ENCODE results near the gene YY1. TPM values are rescaled to one million over a fixed set of nuclear protein-coding genes. Genes with fewer than 3 reads are reported as not detected.

The YY1 gene
- total and polyA plus RNA-seq, 9 of the 15 experiments (the other 6 are each of a cell fraction or from before 2014, with no cell fraction given), result 20.8 to 74.2 (median 46.7) TPM

- H4K20me1 ChIP-seq (replicated peaks; ENCODE audit: control insufficient read depth, insufficient read depth, low read length), result no peaks in the 10 kb centered on the region
- H3K36me3 ChIP-seq (ENCODE audit: control insufficient read depth, insufficient read depth, low read length), result no peaks in the 10 kb centered on the region
- no peaks in the 10 kb centered on the region for H3K9me1 ChIP-seq (ENCODE audit: control insufficient read depth, insufficient read depth, low read length)
- H2AFZ ChIP-seq (ENCODE audit: low read depth, low read length), result no peak overlapping the region
- no peak for DNase-seq (ENCODE audit: extremely low read depth in 1 of 4, low spot score in 3 of 4)
- no peaks in the 10 kb centered on the region for H3K27me3 ChIP-seq (ENCODE audit: control insufficient read depth in 2 of 2, insufficient read depth in 2 of 2, low read length in 2 of 2)
- intact Hi-C loops (cut with micrococcal nuclease) (no loop called here), in situ Hi-C loops (cut with MboI) (no loop called here)
- H3K9ac ChIP-seq (ENCODE audit: insufficient read depth in 1 of 2, low read depth in 2 of 2, low read length in 2 of 2), result peak overlapping the region in 1 of 2 experiments; percentile 26; a peak in 1 of 4 replicates
- POLR2A ChIA-PET, result no interaction called here
- no peak for ATAC-seq
- no peaks in the 10 kb centered on the region for H3K9me3 ChIP-seq (replicated peaks; ENCODE audit: control insufficient read depth, insufficient read depth, low read depth, low read length)
- CTCF ChIA-PET (ENCODE audit: low intra/inter-chr PET ratio), result no interaction called here
- H3K27ac ChIP-seq (ENCODE audit: extremely low read depth, low read depth, low read length), result no peak overlapping the region
- no peak overlapping the region for H3K4me3 ChIP-seq
- no TSS peak for BruUV-seq (replicated peaks)
- FAIRE-seq, result no peak
- 63% methylated on average over 9 of the region's 12 CpGs for WGBS (ENCODE audit: insufficient coverage, low coverage, missing lambda C conversion rate)
- peaks cover 3 to 26% of the 10 kb centered on the region in 2 experiments; a peak in 3 of 5 replicates for H3K4me1 ChIP-seq (replicated peaks in 1 of 2; ENCODE audit: control insufficient read depth in 2 of 2, insufficient read depth in 2 of 2, low read length in 2 of 2)
- H3K4me2 ChIP-seq (ENCODE audit: insufficient read depth, low read length), result no peak overlapping the region
- TF ChIP-seq TEAD4 (IDR thresholded peaks at IDR 0.05; ENCODE audit: low read length) (no peak), TEAD4 (CRISPR knock-in tag; IDR thresholded peaks at IDR 0.05; ENCODE audit: borderline replicate concordance) (no peak), TAF9B (IDR thresholded peaks at IDR 0.05; ENCODE audit: partially characterized antibody) (no peak)
- H3K79me2 ChIP-seq (ENCODE audit: control insufficient read depth, insufficient read depth, low read length), result no peaks in the 10 kb centered on the region
These were observed 51.8 kb downstream of the YY1 start for GRCh38 chr14:100290607-100291304.

DNA sequence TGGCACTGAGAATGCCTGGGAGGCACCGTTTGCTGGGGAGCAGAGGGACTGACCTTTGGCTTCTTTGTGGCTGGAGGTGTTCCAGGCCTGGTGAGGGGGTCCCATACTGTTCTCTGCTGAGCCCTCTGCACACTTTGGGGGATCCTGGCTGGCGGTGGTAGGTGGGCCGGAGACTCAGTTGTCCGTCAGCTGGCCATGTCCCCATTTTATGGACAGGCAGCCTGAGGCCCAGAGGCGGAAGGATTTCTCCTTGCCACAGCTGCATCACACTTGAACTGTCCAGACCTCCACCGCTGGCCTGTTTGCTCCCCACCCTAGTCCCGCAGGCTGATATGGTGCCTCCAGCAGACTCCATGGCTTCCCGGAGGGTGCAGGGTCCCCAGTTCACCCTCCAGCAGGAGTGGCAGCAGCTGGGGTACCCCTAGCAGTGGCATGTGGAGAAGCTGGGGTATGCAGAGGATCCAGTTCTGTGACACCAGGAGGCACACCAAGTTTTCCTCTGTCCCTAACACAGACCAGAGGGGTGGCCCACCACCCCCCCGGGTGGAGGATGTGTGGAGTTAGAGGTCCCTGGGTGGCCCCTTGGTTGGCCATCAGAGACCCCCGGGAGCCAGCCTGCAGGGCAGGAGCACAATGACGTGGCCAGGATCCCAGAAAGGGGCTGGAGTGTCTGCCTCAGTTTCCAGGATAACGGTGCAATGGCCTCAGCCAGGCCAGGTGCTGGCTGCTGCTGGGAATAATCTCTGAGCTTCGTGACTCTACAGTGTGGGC lies 52.5 kb downstream of the YY1 start:
- Histone ChIP-seq H3K4me1 (replicated peaks in 1 of 2; ENCODE audit: control insufficient read depth in 2 of 2, insufficient read depth in 2 of 2, low read length in 2 of 2) (peaks cover 3 to 24% of the 10 kb centered on the region in 2 experiments; a peak in 3 of 5 replicates), H3K36me3 (ENCODE audit: control insufficient read depth, insufficient read depth, low read length) (no peaks in the 10 kb centered on the region), H3K9ac (ENCODE audit: insufficient read depth in 1 of 2, low read depth in 2 of 2, low read length in 2 of 2) (peak overlapping the region in 1 of 2 experiments; percentile 26; a peak in 1 of 4 replicates), H3K27ac (ENCODE audit: extremely low read depth, low read depth, low read length) (no peak overlapping the region), H3K4me3 (no peak overlapping the region), H2AFZ (ENCODE audit: low read depth, low read length) (no peak overlapping the region), H4K20me1 (replicated peaks; ENCODE audit: control insufficient read depth, insufficient read depth, low read length) (no peaks in the 10 kb centered on the region), H3K9me1 (ENCODE audit: control insufficient read depth, insufficient read depth, low read length) (no peaks in the 10 kb centered on the region), H3K79me2 (ENCODE audit: control insufficient read depth, insufficient read depth, low read length) (no peaks in the 10 kb centered on the region), H3K4me2 (ENCODE audit: insufficient read depth, low read length) (no peak overlapping the region), H3K27me3 (ENCODE audit: control insufficient read depth in 2 of 2, insufficient read depth in 2 of 2, low read length in 2 of 2) (no peaks in the 10 kb centered on the region), H3K9me3 (replicated peaks; ENCODE audit: control insufficient read depth, insufficient read depth, low read depth, low read length) (no peaks in the 10 kb centered on the region)
- in situ Hi-C loops (cut with MboI), result no loop called here
- TF ChIP-seq, protein P1, sequence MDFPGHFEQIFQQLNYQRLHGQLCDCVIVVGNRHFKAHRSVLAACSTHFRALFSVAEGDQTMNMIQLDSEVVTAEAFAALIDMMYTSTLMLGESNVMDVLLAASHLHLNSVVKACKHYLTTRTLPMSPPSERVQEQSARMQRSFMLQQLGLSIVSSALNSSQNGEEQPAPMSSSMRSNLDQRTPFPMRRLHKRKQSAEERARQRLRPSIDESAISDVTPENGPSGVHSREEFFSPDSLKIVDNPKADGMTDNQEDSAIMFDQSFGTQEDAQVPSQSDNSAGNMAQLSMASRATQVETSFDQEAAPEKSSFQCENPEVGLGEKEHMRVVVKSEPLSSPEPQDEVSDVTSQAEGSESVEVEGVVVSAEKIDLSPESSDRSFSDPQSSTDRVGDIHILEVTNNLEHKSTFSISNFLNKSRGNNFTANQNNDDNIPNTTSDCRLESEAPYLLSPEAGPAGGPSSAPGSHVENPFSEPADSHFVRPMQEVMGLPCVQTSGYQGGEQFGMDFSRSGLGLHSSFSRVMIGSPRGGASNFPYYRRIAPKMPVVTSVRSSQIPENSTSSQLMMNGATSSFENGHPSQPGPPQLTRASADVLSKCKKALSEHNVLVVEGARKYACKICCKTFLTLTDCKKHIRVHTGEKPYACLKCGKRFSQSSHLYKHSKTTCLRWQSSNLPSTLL (IDR thresholded peaks at IDR 0.05), result no peak
- TF ChIP-seq RBM25 (IDR thresholded peaks at IDR 0.05; ENCODE audit: low read depth, low read length, severe bottlenecking), result peak; percentile 28
- ATAC-seq (no peak), DNase-seq (ENCODE audit: extremely low read depth in 1 of 4, low spot score in 3 of 4) (no peak), FAIRE-seq (no peak)
- BruUV-seq (replicated peaks), result no TSS peak
- intact Hi-C loops (cut with micrococcal nuclease), result no loop called here
- 81% methylated on average over 10 of the region's 13 CpGs for WGBS (ENCODE audit: insufficient coverage, low coverage, missing lambda C conversion rate)
- POLR2A ChIA-PET, result interaction anchor here (0.6 kb wide), 1 partner anchor 178 kb away, joined by 3 read pairs; no protein-coding TSS in a partner anchor
- CTCF ChIA-PET (ENCODE audit: low intra/inter-chr PET ratio), result no interaction called here
